GM19351 (cell line): ENCODE results near the gene SLC6A8.
A peak's percentile ranks its signal among the peaks of the same experiment; 100 is the strongest.
"Not testable (repeated sequence)": the region's sequence is repeated elsewhere in the genome, so short reads cannot be mapped to it uniquely, and the experiment has no call there.

ENCODE experiments used
- ATAC-seq: cut with Tn5 transposase; IDR thresholded peaks from one replicate; pipeline ENCODE4 v1.9.1; 2021; ENCODE audit warnings: mild to moderate bottlenecking, moderate library complexity; ENCODE audit not compliant: unreplicated experiment

SLC6A8 gene

DNA sequence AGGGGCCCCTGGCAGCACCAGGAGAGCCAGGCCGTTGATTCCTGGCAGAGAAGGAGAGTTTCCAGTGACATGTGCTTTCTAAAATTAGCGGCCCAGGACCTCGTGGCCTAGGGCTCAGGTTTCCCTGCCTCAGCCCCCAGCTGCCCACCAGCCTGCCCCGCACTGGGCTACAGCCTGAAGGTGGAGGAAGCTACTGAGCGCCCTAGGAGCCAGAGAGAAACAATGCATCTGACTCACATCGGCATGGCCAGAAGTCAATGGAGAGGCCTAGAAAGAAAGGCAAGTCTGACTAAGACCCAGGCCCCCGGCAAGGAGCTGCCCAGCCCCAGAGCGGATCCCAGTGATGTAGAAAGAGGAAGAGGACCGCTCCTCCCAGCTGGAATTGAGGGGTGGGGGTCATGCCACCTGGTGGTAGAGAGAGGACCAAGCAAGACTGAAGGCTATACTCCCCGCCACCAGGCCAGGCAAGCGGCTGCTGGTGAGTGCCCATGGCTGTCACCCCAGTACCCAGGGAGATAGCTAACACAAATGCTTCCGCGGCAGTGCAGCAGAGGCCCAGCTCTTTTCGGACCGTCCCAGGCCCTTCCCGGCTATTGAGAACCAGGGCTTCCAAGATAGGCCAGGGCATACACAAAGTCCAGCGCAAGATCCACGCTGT is 17.8 kb downstream of the SLC6A8 start:
- ATAC-seq: not testable (repeated sequence)

DNA sequence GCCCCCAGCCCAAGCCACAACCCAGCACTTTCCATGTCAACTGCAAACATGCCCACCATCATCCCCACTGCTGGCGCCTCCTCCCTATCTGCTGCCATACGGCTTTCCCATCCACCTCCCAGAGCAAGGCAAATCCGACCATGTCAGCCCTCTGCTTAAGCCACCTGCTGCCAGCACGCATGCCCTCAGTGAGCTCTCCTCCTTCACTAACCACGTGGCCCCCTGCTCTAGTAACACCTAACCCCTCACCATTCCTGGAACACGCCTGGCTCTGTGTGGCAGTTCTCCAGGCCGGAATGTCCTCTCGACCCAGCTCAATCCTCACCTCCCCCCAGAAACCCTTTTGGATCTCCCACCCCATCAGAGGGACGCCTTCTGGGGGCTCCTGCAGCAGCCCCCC is 19.1 kb downstream of the SLC6A8 start:
- no peak for ATAC-seq

DNA sequence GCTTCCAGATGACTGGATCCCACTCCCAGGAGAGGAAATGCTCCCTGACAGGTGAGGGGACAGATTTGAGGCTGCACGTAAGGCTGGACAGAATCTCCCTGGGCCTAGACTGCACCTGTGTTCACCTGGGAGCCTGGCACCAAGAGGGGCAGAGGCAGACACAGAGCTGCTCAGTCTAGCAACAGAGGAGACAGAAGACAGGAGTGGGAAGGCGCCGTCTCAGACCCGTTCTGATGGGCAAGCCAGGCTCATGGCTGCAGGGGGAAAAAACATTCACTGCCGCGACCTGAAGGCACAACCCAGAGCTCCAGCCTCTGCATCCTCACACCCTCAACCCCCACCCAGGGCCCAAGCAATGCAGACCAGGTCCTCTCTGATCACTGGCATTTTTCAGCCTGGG is 19.7 kb downstream of the SLC6A8 start:
- ATAC-seq: no peak

DNA sequence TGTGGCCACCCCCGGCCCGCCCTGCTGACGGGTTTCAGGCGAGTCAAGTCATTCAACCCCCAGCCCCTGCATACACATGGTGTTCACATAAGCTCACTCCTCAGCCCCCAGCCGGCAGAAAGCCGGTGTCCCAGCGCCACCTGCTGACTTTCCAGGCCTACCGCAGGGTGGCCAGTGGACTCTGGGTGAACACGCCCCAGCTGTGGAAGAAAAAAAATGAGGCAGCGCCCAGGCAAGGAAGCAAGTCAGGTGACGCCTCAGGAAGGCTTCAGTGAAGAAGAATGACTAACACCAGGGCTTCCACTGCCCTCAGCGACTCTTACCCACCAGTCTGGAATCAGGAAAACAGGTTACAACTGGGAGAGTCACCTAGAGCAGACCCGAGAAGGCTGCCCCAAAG is 20.7 kb downstream of the SLC6A8 start:
- peak; percentile 58 for ATAC-seq

DNA sequence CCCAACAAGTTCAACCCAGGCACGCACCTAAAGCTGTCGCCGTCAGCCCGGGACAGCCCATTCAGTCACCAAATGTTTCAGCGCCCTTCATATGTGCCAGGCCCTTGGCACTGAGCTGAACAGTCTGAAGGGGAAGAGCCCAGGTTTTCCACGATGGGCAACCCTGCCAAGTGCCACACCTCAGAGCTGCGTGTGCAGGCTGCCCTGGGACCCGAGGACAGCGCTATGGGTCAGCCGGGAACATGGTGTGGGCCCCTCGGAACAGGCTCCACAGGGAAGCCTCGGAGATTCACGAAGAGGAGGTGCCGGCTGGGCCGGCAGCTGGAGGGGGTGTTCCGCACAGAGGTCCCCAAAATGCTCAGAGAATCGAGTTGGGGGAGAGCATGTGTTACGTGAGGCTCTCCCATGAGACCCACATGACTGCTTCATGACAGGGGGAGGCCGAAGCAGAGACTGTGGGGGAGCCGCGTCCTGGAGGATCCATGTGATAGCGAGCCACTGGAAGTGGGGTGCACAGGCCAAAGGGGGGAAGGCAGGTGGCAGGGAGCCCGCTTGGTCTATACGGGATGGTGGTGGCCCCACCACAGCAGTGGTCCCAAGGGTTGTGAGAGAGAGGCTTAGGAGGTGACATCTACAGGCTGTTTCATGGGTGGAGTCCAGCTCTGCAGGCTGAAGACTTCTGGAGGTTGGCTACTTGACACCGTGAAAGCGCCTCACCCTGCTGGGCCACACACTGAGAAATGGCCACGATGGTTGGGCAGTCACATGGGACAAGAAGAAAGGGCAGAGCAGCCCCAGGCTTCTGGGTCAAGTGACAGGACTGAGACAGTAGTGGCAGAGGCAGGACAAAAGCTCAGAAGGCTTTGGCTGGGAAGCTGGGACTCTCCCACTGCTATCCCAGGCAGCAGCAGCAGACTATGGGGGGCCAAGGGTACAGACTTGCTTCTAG is 22.3 kb downstream of the SLC6A8 start:
- ATAC-seq: no peak

DNA sequence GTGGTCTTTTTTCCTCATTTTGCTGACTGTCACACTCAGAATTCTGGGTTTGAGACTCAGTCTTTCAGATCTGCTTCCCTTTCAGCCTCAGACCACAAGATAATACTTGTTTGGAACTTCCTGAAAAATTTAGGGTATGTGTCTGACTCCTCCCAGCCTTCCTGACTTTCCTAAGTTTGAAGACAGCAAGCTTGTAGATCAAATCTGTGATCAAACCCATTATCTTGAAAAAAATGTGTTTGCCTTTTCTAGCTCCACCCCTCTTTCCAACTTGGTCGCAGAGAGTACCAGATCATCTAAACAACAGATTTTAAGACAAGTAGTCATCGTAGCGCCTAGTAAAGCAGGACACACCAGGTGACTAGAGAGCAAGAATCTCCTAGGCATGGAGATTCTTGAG is 26.5 kb downstream of the SLC6A8 start:
- no peak for ATAC-seq

DNA sequence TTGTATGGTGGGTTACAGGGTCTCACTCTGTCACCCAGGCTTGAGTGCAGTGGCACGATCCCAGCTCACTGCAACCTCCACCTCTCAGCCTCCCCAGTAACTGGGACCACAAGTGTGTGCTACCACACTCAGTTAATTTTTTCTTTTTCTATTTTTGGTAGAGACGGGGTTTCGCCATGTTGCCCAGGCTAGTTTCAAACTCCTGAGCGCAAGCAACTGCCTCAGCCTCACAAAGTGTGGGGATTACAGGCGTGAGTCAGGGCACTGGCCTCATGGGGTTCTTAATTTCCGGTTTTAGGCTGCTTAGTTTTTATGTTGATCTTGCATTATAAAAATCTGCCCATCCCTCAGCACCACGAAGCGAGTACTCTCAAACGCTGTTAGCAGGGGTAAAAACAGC is 29.7 kb downstream of the SLC6A8 start:
- no peak for ATAC-seq

DNA sequence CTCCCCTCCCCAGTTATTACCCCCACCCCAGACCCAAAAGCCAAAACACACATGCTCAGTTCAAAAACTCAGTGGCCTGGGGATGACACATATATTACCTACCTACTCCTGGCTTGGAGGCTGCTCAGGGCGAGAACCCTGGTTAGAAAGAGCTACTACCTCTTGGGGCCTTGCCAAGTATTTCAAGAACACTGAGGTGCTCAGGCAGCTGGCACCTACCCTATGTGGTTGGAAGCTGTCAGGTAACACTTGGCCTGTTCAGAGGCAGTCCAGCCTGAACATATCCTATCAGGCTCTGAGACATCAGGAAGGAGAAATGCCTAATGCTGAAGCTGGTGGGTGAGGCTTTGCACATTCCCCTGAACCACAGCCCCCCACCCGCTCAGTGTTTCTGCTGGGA is 31.5 kb downstream of the SLC6A8 start:
- no peak for ATAC-seq

DNA sequence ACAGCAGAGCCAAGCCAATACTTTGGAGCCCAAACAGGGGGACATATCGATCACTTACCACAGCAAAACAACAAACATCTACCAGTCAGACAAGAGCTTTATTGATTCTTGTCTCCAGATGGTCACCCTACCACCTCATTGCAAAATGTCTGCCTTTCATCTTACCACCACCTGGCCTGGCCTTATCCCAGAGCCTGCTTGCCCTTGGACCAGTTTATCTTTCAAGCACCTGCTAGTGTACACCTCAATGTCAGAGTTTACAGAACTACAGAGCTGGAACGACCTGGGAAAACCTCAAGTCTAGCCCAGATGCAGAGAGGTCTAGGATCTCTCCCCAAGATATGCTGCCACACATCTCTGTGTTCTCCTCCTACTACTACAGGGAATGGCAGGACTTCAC is 32.0 kb downstream of the SLC6A8 start:
- no peak for ATAC-seq

DNA sequence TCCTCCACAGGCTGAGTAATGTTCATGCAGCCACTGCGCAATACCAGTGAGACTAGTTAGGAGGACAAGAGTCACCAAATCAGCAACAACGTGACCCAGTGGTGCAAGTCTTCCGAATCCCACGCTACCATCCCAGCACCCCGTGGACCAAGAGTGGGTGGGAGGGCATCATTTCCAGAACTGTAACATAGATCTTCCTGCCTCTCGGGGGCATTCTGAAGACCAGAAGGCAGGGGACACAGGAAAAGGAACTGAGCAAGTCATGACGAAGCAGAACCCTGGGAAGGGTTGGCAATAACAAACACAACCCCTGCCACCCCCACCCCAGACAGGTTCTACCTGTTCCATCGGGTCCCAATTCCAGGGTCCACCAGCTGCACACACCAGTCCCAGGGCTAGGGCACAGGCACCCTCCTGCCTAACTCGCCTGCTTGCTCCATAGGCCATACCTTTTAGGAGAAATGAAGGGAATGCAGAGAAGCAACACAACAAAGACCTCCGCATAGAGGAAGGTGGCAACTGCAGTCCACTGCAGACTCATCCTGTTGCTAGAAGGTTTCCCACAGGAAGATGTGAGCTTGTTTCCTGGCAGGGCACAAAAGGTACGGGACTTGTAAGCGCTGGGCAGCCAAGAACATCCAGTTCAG is 35.1 kb downstream of the SLC6A8 start:
- no peak for ATAC-seq

DNA sequence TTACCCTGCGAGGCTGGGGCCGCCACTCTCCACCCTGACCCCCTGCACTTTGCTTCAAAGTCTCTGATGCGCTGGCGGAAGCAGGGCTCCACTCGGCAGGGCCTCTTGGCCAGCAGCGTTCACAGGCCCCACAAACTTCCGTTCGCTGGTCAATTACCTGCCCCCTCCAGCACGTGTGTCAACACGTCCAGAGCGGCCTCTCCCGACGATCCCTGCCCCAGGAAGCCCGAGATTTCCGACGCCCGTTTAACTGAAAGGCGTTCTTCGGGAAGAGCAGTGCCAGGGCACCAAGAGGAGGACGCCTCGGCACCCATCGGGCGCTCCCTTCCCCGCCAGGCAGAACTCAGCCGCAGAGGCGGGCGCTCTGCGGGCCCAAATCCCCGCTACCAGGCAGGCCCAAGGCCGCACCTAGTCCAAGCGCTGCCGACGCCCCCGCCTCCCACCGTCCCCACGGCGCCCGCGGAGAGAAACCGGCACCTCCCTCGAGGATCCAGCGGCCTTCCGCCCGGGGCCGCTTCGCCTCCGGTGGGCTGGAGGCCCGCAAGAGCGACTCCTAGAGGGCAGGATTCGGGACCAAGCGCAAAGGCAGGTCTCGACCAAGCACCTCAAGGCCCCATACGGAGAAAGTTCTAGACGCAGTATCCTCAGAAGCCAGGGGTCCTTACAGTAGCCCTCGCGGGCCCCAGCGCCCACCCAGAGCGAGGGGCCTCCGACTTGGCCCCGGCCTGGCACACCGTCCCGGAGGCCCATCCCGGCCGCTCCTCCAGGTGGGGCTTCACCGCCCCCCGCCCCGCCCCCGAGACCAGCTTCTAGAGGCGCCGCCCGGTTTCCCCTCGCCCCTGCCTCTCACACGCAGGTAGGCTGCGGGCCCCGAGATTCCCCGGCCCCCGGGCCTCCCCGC is 35.9 kb downstream of the SLC6A8 start:
- ATAC-seq: peak; percentile 30

DNA sequence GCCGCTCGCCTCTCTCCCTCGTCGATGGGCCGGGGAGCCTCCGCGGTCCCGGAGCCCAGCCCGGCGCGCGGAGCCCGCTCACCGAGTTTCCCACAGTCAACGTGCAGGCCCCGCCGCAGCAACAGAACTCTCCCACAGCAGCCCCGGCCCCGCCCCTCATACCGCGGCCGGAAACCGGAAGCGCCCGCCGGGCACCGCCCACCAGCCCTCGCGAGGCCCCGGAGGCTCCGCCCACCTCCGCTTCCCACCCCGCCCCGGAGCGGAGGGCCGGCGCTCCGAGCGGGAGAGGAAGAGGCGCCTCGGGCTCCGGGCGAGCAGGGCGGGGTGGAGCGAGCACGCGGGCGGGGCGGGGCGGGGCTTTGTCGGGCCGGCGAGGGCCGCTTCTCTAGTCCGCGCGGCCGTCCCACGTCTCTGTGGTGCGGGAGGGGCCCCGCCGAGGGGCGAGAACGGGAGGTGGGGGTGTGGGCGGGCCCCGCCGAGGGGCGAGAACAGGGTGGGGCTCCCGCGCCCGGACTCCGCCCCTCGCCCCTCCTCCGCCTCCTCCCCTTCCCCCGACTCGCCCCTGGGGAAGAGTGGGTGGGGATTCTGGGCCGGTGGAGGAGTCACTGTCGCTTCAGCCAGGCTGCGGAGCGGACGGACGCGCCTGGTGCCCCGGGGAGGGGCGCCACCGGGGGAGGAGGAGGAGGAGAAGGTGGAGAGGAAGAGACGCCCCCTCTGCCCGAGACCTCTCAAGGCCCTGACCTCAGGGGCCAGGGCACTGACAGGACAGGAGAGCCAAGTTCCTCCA is 36.7 kb downstream of the SLC6A8 start, which contains the start of the genes ABCD1 and BCAP31:
ABCD1 (plus strand) TSS at position 605 of the 787 bp plus-strand sequence. CDS start 411 bp downstream, outside the sequence.
BCAP31 (minus strand) TSS at position 136 of the 787 bp plus-strand sequence. CDS start 1,143 bp downstream, outside the sequence.
- ATAC-seq: peak; percentile 42

DNA sequence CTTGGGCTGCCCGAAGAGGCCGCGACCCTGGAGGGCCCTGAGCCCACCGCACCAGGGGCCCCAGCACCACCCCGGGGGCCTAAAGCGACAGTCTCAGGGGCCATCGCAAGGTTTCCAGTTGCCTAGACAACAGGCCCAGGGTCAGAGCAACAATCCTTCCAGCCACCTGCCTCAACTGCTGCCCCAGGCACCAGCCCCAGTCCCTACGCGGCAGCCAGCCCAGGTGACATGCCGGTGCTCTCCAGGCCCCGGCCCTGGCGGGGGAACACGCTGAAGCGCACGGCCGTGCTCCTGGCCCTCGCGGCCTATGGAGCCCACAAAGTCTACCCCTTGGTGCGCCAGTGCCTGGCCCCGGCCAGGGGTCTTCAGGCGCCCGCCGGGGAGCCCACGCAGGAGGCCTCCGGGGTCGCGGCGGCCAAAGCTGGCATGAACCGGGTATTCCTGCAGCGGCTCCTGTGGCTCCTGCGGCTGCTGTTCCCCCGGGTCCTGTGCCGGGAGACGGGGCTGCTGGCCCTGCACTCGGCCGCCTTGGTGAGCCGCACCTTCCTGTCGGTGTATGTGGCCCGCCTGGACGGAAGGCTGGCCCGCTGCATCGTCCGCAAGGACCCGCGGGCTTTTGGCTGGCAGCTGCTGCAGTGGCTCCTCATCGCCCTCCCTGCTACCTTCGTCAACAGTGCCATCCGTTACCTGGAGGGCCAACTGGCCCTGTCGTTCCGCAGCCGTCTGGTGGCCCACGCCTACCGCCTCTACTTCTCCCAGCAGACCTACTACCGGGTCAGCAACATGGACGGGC is 37.5 kb downstream of the SLC6A8 start:
- no peak for ATAC-seq

DNA sequence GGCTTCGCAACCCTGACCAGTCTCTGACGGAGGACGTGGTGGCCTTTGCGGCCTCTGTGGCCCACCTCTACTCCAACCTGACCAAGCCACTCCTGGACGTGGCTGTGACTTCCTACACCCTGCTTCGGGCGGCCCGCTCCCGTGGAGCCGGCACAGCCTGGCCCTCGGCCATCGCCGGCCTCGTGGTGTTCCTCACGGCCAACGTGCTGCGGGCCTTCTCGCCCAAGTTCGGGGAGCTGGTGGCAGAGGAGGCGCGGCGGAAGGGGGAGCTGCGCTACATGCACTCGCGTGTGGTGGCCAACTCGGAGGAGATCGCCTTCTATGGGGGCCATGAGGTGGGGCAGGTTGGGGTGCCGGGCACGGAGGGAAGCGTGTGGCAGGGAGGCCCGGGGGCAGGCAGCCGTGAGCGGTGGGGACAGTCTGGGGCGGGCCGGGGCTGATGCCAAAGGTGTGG is 38.1 kb downstream of the SLC6A8 start:
- no peak for ATAC-seq

DNA sequence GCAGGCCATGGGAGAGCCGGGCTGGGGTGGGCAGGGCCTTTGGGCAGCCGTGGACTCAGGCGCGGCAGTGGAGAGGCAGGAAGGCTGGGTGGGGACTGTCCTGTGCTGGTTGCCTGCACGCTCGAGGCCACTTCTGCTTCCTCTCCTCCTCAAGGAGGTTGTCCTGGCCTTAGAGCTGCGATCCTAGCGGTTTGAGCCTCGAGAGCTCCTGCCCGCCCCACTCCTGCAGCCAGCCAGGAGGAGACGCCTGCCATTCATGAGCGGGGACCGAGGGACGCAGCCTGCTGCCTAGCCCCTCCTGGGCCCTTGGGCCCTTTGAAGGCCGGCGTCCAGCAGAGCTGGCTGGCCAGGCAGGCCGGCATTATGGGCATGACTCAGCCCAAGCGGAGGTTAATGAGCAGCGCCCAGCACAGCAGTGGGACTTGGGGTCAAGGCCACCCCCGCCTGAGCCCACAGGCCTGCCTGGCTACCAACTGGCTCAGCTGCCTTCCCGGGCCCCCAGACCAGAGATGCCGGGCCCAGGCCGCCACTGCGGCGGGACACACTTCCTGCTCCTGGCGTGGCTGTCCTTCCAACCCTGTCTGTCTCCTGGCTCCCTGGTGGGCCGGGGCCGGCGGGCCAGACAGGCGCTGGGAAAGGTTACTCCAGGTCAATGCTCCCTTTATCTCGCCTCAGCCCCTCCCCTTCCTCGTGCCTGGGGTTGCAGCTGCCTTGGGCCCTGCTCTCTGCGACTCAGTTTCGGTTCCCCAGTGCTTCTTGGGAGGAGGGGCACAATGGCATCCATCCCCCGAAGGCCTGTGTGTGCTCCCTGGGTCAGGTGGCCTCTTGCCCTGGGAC is 38.8 kb downstream of the SLC6A8 start:
- ATAC-seq: peak; percentile 51

DNA sequence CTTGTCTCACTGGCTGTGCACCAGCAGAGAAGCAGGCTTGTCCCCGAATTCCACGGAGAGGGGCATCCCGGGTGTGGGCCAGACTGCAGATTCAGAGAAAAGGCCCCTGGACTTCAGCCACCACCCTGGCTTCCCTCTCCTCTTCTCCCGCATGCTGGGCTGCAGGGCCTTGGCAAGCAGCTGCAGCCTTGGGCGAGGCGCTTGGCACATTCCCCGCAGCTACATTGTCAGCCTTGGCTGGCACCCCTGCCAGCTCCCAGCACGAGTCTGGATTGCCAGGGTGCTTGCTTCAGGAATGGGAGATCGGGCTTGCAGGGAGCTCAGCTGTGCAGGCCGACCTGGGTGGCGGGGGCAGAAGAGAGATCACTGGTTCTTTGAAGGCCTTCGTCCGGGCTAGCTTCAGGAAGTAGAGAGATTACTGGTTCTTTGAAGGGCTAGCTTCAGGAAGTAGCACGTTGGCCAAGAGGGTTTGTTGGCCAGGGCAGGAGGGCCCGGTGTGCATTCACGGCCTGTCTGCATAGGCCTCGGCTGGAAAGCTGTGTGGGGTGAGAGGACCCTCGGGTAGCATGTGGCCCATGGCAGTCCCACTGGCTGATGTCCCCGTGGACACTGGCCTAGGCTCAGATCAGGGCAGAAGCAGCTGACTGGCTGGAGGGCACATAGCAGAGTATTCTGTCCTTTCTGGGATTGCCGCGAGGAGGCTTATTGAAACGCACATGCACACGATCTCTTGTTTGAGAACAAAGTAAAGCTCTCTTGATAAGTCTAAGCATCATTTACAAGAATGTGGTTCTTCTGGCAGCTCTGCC is 39.6 kb downstream of the SLC6A8 start:
- ATAC-seq: no peak

DNA sequence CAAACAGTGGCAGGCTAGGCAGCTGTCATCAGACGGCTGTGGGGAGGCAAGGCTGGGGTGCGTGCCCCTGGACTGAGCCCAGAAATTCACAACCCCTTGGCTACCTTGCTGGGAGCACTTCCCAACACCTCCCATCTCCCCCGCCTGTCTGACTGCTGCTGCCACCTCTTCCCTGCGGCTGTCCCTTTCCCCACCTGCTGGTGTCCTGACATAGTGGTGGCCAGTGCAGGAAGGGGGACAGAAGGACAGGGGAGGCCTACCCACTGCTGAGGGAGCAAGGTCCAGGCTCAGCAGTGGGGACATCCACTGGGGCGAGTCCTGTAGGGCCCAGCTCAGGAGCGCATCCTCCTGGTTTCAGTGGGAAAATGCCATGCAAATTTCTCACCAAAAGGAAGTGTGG is 40.4 kb downstream of the SLC6A8 start:
- ATAC-seq: no peak
